NCI-H2196 (cell line): ENCODE measurements around the gene CEBPA.

Experiments used
- DNase-seq: peaks from one replicate; lab custom pipeline; 2025; ENCODE audit not compliant: unreplicated experiment; lab: John Stamatoyannopoulos, UW

The CEBPA gene

GRCh38 chr19:33302175-33302973, at the start of gene CEBPA:
Gene CEBPA, minus strand, starts transcription at chr19:33302534. Its CDS starts 120 bp downstream, at chr19:33302414.
- DNase-seq, result peak; percentile 85

- DNase-seq, result no peak
These were observed 48.4 kb upstream of the CEBPA start for GRCh38 chr19:33350538-33351309.

- no peak for DNase-seq
These were observed 47.3 kb upstream of the CEBPA start for GRCh38 chr19:33349319-33350289.

- no peak for DNase-seq
These were observed 46.1 kb upstream of the CEBPA start for GRCh38 chr19:33348301-33349010.

GRCh38 chr19:33347300-33347699, 45.0 kb upstream of the CEBPA start:
- no peak for DNase-seq

- DNase-seq, result no peak
These were observed 44.3 kb upstream of the CEBPA start for GRCh38 chr19:33346665-33347064.

- DNase-seq, result no peak
These were observed 42.8 kb upstream of the CEBPA start for GRCh38 chr19:33345163-33345562.

GRCh38 chr19:33344573-33344925, 42.2 kb upstream of the CEBPA start:
- DNase-seq, result no peak

- no peak for DNase-seq
These were observed 41.7 kb upstream of the CEBPA start for GRCh38 chr19:33343859-33344572.

- DNase-seq, result no peak
These were observed 41.0 kb upstream of the CEBPA start for GRCh38 chr19:33343301-33343700.

GRCh38 chr19:33340991-33341390, 38.7 kb upstream of the CEBPA start:
- no peak for DNase-seq

- no peak for DNase-seq
These were observed 37.0 kb upstream of the CEBPA start for GRCh38 chr19:33339016-33339984.

- no peak for DNase-seq
These were observed 33.1 kb upstream of the CEBPA start for GRCh38 chr19:33335446-33335845.

- no peak for DNase-seq
These were observed 31.9 kb upstream of the CEBPA start for GRCh38 chr19:33334271-33334670.

- no peak for DNase-seq
These were observed 31.3 kb upstream of the CEBPA start for GRCh38 chr19:33333642-33334041.

GRCh38 chr19:33333151-33333550, 30.8 kb upstream of the CEBPA start:
- DNase-seq, result no peak

GRCh38 chr19:33332248-33332647, 29.9 kb upstream of the CEBPA start:
- DNase-seq, result no peak

GRCh38 chr19:33329736-33330135, 27.4 kb upstream of the CEBPA start:
- no peak for DNase-seq

- no peak for DNase-seq
These were observed 26.7 kb upstream of the CEBPA start for GRCh38 chr19:33329060-33329459.
